Neural cell (in vitro differentiated cells): ENCODE data around the gene USP7.

Experiments used
- EP300 ChIP-seq: fragments of 450-650 bp; conservative IDR thresholded peaks from 2 replicates; pipeline ENCODE4 v1.6.1; 2014; ENCODE audit warnings: antibody characterized with exemption, mild to moderate bottlenecking, moderate library complexity; ENCODE audit not compliant: poor library complexity, severe bottlenecking
- MXI1 ChIP-seq: fragments of 450-650 bp; conservative IDR thresholded peaks from 2 replicates; pipeline ENCODE4 v1.6.1; 2014; ENCODE audit warnings: antibody characterized with exemption, mild to moderate bottlenecking; ENCODE audit not compliant: poor library complexity, severe bottlenecking
- RAD21 ChIP-seq: fragments of 450-650 bp; conservative IDR thresholded peaks from 2 replicates; pipeline ENCODE4 v1.6.1; 2014; ENCODE audit warnings: antibody characterized with exemption, mild to moderate bottlenecking, moderate library complexity
- TF ChIP-seq, protein P1 (sequence below): IDR thresholded peaks from 2 replicates; pipeline ENCODE4 v1.6.1; 2012; ENCODE audit warnings: borderline replicate concordance
- TF ChIP-seq, protein P2 (sequence below): fragments of 450-650 bp; IDR thresholded peaks from 2 replicates; pipeline ENCODE4 v1.5.1; 2014; ENCODE audit warnings: antibody characterized with exemption, mild to moderate bottlenecking, moderate library complexity; ENCODE audit not compliant: poor library complexity, severe bottlenecking

DNA sequence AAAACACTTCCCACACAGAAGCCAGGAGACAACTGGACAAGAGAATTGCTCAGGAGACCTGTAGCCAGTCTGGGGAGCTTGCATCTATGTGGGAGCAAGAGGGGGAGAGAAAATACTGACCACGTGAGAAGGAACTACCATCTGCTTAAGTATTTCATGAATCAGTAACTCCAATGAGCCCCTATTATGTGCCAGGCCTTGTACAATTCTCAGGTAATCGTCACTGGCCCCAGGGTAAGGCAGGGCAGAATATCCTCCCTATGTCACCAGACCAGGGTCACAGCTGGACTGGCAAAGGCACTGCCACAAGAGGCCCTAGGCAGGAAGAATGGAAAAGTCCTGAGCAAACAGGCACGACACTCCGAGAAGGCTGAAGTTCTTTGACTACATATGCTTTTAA lies 25.9 kb downstream of the USP7 start:
- TF ChIP-seq EP300 (no peak), MXI1 (no peak), RAD21 (no peak)
- TF ChIP-seq, protein P1, sequence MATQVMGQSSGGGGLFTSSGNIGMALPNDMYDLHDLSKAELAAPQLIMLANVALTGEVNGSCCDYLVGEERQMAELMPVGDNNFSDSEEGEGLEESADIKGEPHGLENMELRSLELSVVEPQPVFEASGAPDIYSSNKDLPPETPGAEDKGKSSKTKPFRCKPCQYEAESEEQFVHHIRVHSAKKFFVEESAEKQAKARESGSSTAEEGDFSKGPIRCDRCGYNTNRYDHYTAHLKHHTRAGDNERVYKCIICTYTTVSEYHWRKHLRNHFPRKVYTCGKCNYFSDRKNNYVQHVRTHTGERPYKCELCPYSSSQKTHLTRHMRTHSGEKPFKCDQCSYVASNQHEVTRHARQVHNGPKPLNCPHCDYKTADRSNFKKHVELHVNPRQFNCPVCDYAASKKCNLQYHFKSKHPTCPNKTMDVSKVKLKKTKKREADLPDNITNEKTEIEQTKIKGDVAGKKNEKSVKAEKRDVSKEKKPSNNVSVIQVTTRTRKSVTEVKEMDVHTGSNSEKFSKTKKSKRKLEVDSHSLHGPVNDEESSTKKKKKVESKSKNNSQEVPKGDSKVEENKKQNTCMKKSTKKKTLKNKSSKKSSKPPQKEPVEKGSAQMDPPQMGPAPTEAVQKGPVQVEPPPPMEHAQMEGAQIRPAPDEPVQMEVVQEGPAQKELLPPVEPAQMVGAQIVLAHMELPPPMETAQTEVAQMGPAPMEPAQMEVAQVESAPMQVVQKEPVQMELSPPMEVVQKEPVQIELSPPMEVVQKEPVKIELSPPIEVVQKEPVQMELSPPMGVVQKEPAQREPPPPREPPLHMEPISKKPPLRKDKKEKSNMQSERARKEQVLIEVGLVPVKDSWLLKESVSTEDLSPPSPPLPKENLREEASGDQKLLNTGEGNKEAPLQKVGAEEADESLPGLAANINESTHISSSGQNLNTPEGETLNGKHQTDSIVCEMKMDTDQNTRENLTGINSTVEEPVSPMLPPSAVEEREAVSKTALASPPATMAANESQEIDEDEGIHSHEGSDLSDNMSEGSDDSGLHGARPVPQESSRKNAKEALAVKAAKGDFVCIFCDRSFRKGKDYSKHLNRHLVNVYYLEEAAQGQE = no peak
- TF ChIP-seq, protein P2, sequence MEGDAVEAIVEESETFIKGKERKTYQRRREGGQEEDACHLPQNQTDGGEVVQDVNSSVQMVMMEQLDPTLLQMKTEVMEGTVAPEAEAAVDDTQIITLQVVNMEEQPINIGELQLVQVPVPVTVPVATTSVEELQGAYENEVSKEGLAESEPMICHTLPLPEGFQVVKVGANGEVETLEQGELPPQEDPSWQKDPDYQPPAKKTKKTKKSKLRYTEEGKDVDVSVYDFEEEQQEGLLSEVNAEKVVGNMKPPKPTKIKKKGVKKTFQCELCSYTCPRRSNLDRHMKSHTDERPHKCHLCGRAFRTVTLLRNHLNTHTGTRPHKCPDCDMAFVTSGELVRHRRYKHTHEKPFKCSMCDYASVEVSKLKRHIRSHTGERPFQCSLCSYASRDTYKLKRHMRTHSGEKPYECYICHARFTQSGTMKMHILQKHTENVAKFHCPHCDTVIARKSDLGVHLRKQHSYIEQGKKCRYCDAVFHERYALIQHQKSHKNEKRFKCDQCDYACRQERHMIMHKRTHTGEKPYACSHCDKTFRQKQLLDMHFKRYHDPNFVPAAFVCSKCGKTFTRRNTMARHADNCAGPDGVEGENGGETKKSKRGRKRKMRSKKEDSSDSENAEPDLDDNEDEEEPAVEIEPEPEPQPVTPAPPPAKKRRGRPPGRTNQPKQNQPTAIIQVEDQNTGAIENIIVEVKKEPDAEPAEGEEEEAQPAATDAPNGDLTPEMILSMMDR = no peak
